ENCODE data around the gene LCAT.

LCAT gene

GRCh38 chr16:67968400-67969253, 24.7 kb upstream of the LCAT start, which contains the start of gene SLC12A4:
TSS of gene SLC12A4 (minus strand) at chr16:67968637. CDS start at chr16:67968553, 84 bp downstream.
- DNase-seq (ENCODE audit: low read depth in 2 of 2): peak; percentile 63 to 74

DNA sequence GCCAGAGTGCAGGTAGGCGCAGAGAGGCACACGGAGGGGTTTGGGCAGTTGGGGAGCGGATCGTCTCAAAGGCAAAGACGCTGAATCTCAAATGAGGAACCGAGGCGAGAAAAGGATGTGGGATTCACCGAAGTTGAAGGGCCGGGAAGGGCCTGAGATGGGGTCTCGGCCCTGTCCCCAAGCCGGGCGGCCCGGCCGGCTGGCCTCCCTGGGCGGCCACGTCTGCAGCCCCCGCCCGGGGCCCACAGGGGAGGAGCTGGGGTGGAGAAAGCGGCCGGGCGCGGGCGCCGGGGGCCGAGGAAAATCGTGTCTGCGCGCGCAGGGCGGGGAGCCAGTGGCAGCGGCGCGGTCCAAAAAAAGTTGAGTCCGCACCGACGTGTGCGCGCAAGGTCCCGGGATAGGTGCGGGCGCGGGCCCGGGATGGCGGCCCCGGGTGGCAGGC, 24.1 kb upstream of the LCAT start:
- DNase-seq (ENCODE audit: low read depth in 2 of 2): no peak

DNA sequence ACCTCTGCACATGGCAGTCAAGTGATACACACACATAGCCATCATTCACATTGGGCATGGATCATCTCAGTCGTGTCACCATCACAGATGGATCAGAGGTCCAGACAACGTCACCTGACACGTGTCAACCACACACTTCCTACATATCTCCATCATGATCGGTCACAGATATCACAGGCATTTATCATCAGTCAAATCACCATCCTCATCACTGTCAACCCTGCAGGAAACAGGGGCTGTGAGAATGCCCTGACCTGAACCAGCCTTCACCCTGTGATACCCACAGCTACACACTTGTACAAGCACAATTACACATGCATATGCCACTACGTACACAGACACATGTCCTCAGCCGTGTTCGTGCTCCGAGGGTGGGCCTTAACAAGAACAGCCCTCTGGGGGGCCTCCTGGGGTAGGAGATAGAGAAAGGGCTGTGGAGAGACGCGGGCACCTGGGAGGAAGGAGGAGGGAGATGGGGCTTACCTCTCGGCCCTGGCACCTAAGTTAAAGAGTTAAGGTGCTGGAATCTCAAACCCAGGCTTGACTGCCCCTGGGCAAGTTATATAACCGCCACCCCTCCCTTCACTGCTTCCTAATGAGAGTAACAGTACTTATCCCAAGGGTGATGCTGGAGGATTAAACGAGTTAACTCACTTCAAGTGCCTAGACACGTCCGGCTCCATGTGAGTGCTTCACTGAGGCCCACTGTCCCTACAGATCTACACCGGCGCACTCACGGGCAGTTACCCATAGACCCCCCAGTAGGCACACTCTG, 23.4 kb upstream of the LCAT start:
- no peak for DNase-seq (ENCODE audit: low read depth in 2 of 2)

GRCh38 chr16:67966549-67967182, 22.7 kb upstream of the LCAT start:
- no peak for DNase-seq (ENCODE audit: low read depth in 2 of 2)

GRCh38 chr16:67965668-67966548, 22.0 kb upstream of the LCAT start:
- no peak for DNase-seq (ENCODE audit: low read depth in 2 of 2)

DNA sequence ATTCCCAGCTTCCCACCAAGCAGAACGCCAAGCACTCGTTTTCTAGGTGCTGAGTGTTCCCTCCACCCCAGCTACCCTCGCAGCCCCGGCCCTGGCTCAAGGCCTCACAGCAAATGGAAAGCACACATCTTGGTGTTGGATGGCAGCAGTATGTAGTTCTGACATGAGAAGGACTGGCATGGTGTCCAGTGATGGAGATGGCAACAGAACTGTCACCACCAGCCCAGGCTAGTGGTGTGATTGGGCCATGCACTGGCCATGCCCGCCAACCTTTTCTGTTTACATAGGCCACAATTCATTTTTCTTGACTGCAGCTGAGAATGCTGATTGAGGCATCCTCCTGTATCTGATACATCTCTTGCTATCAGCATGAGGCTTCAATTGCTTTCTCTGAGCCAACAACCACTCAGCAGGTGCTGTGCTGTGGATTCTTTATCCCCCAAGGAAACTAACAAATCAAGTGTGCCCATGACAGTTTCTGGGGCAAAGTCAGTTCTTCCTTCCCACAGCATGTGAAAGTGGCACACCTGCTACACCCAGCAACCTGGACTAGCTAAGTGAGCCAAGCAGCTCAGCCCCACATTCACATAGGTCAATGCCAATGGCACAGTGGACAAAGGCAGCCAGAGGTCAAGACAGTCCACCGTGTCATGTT, 20.7 kb upstream of the LCAT start:
- no peak for DNase-seq (ENCODE audit: low read depth in 2 of 2)

DNA sequence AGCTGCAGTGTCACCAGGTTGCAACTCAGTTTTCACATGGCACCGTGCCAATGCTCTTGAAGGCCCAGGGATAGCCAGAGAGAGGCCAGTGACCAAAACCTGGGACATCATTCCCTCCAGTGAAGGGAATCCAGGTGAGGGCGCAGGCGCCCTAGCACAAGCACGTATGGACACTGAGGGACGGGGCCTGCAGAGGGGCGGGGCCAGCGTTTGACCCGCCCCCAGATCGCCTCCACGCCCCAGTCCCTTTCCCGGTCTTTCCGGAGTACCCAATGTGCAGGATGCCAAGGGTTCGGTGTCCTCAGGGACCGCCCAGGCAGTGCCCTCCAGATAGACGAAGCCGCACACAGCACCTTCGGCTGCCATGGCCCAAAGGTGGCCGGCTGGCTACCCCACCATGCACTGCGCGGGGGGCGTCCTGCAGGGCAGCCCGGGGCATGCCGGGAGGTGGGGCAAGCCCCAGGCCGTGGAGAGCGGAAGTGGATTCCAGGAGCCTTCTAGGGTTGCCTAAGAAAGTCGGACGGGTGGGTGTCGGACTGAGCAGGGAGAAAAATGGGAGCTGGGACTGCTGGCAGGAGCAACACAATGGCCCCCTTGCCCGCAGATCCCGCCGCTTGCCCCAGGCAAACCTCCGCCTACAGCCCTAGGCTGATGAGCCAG, 19.9 kb upstream of the LCAT start:
- DNase-seq (ENCODE audit: low read depth in 2 of 2): no peak

GRCh38 chr16:67963292-67963661, 19.4 kb upstream of the LCAT start:
- no peak for DNase-seq (ENCODE audit: low read depth in 2 of 2)

DNA sequence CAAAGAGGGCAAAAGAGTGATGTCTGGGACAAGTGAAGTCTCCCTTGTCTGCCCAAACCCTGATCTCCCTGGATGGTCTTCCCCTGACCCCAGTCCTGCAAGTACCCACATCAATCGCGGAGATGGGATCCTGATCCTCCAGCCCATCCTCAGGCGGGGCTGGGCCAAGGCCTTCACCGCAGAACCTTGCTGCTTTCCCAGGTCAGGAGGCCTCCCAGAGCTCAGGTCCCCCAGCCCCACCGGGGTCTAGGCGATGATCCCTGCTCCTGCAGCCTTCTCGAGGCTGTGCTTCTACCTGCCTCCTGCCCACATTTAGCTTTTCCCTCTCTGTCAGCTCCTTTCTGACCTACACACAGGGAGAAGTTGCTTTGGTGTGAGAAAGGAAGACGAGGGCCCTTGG, 18.2 kb upstream of the LCAT start:
- DNase-seq (ENCODE audit: low read depth in 2 of 2): no peak

- no peak for DNase-seq (ENCODE audit: low read depth in 2 of 2)
Measured at GRCh38 chr16:67961551-67961957, 17.6 kb upstream of the LCAT start.

- no peak for DNase-seq (ENCODE audit: low read depth in 2 of 2)
Measured at GRCh38 chr16:67959536-67960329, 15.8 kb upstream of the LCAT start.

DNA sequence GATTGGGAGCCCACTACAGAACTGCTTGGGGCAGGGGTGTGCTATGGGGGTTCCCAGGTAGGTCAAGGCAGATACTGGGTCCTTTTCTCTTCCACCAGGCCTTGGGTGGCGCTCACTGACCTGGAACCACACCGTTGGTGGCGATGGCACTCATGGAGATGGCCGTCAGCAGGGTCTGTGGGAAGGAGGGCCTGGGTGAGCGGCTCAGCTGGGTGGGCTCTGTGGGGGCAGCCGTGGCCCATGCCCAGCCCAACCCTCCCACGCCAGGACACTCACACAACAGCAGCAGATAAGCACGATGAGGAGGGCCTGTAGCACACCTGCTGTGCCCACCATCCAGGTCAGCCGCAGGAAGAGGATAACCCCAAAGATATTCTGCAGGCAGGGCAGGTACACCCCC, 13.7 kb upstream of the LCAT start:
- no peak for DNase-seq (ENCODE audit: low read depth in 2 of 2)

GRCh38 chr16:67954421-67955196, 10.7 kb upstream of the LCAT start:
- no peak for DNase-seq (ENCODE audit: low read depth in 2 of 2)

DNA sequence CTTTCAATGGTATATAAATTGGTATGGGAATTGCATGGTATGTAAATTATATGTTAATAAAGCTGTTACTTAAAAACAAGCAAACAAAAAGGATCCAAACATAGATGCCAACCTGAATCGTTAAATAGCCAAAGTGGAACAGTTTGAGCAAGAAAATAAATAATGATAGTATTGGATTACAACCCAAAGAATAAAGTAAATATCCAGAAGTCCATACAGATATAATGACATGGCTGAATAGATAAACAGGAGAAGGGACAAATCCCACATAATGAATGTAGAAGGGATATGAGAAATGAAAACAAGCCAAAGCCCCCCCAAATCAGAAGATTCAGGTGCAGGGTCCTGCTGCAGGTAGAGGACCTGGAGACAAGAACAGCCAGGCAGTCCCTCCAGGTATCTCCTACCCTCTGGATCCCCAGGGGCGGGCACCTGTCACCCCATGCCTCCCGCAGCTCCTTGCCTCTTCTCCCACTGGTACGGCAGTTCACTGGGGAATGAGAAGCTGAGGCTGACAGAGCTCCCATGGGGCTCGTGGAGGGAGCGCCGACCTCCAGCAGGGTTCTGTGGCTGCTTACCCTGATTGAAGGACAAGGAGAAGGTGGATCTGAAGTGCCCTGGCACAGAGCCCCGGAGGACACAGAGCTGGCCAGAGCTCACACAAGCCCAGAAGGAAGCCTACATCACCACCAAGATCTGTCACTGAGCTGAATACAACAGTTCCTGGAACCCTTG, 9.9 kb upstream of the LCAT start:
- no peak for DNase-seq (ENCODE audit: low read depth in 2 of 2)

DNA sequence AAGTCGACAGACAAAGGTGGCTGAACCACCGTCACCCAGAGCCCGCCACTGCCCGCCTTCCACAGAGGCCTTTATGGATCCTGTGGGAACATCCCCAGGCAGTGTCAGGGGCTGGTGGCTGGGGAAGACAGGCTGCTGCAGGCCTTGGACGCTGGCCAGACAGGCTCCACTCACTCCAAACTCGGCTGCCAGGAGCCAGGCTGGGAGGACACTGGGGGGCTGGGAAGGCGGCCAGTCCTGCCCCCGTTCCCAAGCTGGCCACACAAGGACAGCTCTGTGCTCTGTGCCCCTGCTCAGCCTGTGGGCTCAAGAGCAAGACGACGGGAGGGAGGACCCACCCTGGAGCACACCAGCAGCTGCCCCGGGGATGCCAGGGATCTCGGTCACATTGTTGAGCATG, 7.6 kb upstream of the LCAT start:
- DNase-seq (ENCODE audit: low read depth in 2 of 2): no peak

GRCh38 chr16:67950335-67950843, 6.5 kb upstream of the LCAT start:
- DNase-seq (ENCODE audit: low read depth in 2 of 2): no peak

GRCh38 chr16:67949645-67950044, 5.7 kb upstream of the LCAT start:
- DNase-seq (ENCODE audit: low read depth in 2 of 2): no peak

DNA sequence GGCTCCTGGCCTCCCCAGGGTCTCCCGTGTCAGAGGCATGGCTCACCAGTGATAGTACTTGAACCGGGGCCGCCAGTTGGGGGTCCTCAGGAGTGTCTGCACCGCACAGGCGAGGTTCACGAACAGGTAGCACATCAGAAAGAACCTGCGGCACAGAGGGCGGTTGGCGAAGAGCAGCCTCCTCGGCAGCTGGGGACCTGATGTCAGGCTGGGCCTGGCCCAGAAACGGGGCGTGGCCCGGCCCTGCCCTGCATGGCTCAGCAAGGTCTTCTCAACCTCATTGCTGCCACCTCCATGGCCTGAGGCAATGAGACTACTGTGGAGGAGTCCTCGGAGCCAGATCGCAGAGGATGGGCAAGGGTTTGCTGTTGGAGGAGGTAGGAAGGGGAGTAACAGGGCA, 4.1 kb upstream of the LCAT start:
- no peak for DNase-seq (ENCODE audit: low read depth in 2 of 2)

Measured in stimulated activated CD8-positive, alpha-beta memory T cell treated with anti-CD3 and anti-CD28 coated beads, Interleukin-2, amount 100 ng/mL, for 1 hour (primary cell).